Gastrocnemius medialis (tissue), 4 donors: Measurements from ENCODE around the gene VPS45.

Source experiments
- CTCF ChIP-seq, 5 experiments: fragments of 450-650 bp in 3 of 5; fragments of 200-600 bp in 2 of 5; sonication (generic) in 2 of 5; IDR thresholded peaks in 4 of 5; conservative IDR thresholded peaks in 1 of 5; 1 replicate in 4 of 5; 2 replicates in 1 of 5; pipeline ENCODE4 v1.5.1; 2016 to 2019; ENCODE audit warnings: antibody characterized with exemption in 5 of 5, mild to moderate bottlenecking in 3 of 5, moderate library complexity in 3 of 5
- POLR2A ChIP-seq, 2 donors: fragments of 450-650 bp; IDR thresholded peaks; one replicate each; pipeline ENCODE4 v1.6.1; 2017; ENCODE audit warnings: antibody characterized with exemption in 2 of 2, mild to moderate bottlenecking in 2 of 2, moderate library complexity in 2 of 2

DNA sequence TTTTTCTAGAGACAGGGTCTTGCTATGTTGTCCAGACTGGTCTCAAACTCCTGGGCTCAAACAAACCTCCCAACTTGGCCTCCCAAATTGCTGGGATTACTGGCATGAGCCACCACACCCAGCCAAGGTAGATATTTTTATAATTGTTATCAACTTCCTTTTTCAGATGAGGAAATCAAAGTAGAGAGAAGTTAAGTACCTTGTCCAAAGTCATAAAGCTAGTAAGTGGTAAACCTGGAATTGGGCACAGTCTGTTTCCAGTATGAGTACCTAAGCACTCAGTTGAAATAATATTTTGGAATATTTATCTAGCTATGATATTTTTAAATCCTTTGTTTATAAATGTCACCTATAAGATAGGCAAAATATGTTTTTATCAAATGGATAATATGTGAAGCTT, 59.9 kb downstream of the VPS45 start:
- no peak for TF ChIP-seq CTCF (IDR thresholded peaks at IDR 0.05 in 4 of 5, conservative IDR thresholded peaks at IDR 0.05 in 1 of 5)
- TF ChIP-seq POLR2A (IDR thresholded peaks at IDR 0.05): no peak
